PC-3 (cell line): ENCODE results near the gene SAMD8. TPM values are rescaled to one million over a fixed set of nuclear protein-coding genes. Genes with fewer than 3 reads are reported as not detected.

ENCODE experiments used
- ATAC-seq: fragments of 200-7000 bp; cut with Tn5 transposase; 2 replicates; pipeline ENCODE4 v1.9.1; 2020; ENCODE audit warnings: mild to moderate bottlenecking, moderate library complexity
- BruUV-seq: library from RNA; stranded (reverse); fragments of 400-500 nt; replicated peaks from 2 replicates; lab custom pipeline; 2021; lab: Mats Ljungman, UMichigan
- CTCF ChIA-PET: fragments of 300-600 bp; sonication (Branson Sonifier 250); formaldehyde crosslinking; loops from one replicate; lab custom pipeline; 2022; ENCODE audit warnings: antibody characterized with exemption; lab: Charles Lee
- POLR2A ChIA-PET: fragments of 300-600 bp; sonication (Branson Sonifier 250); formaldehyde crosslinking; loops from one replicate; lab custom pipeline; 2022; ENCODE audit warnings: antibody characterized with exemption; ENCODE audit not compliant: unreplicated experiment; lab: Charles Lee
- DNase-seq: peaks from one replicate; pipeline ENCODE4 v3.0.0-alpha.2; 2015
- H2AFZ ChIP-seq: fragments of 300-600 bp; sonication (generic); 2 replicates; pipeline ENCODE4 v1.6.0; 2016; ENCODE audit warnings: antibody characterized with exemption, low read length
- H3F3A ChIP-seq: fragments of 300-600 bp; sonication (generic); one replicate; pipeline ENCODE4 v1.6.0; 2017; ENCODE audit warnings: antibody characterized with exemption, low read length, control low read depth, mild to moderate bottlenecking; ENCODE audit not compliant: unreplicated experiment
- H3K27ac ChIP-seq: fragments of 300-600 bp; sonication (generic); 2 replicates; pipeline ENCODE4 v1.5.1; 2016; ENCODE audit warnings: mild to moderate bottlenecking, low read length
- H3K27me3 ChIP-seq: fragments of 300-600 bp; sonication (generic); 2 replicates; pipeline ENCODE4 v1.6.1; 2016; ENCODE audit warnings: low read length, mixed read lengths
- H3K36me3 ChIP-seq: fragments of 300-600 bp; sonication (generic); 2 replicates; pipeline ENCODE4 v1.6.1; 2016; ENCODE audit warnings: low read depth, mixed run types, low read length, mixed read lengths
- H3K4me1 ChIP-seq: fragments of 300-600 bp; sonication (generic); 2 replicates; pipeline ENCODE4 v1.5.1; 2016; ENCODE audit warnings: low read length; ENCODE audit not compliant: insufficient read depth
- H3K4me2 ChIP-seq: fragments of 300-600 bp; sonication (generic); 2 replicates; pipeline ENCODE4 v1.6.0; 2016; ENCODE audit warnings: low read length
- H3K4me3 ChIP-seq: fragments of 300-600 bp; sonication (generic); 2 replicates; pipeline ENCODE4 v1.5.1; 2016; ENCODE audit warnings: mild to moderate bottlenecking, low read length, mixed read lengths
- H3K79me2 ChIP-seq: fragments of 300-600 bp; sonication (generic); 2 replicates; pipeline ENCODE4 v1.6.1; 2017; ENCODE audit warnings: low read length, mixed read lengths
- H3K9ac ChIP-seq: fragments of 300-600 bp; sonication (generic); 2 replicates; pipeline ENCODE4 v1.6.0; 2016; ENCODE audit warnings: mild to moderate bottlenecking, low read length
- H3K9me2 ChIP-seq: fragments of 300-600 bp; sonication (generic); replicated peaks from 2 replicates; pipeline ENCODE4 v1.6.1; 2016; ENCODE audit warnings: mixed run types, low read length, mixed read lengths
- H3K9me3 ChIP-seq: fragments of 300-600 bp; sonication (generic); 2 replicates; pipeline ENCODE4 v1.6.1; 2016; ENCODE audit warnings: low read length, mixed read lengths
- H4K20me1 ChIP-seq: fragments of 300-600 bp; sonication (generic); 2 replicates; pipeline ENCODE4 v1.6.1; 2016; ENCODE audit warnings: low read length, mixed read lengths
- CTCF ChIP-seq: fragments of 300-600 bp; sonication (generic); conservative IDR thresholded peaks from 2 replicates; pipeline ENCODE4 v1.5.1; 2017; ENCODE audit warnings: antibody characterized with exemption, low read depth, mild to moderate bottlenecking, low read length
- EZH2 ChIP-seq: fragments of 300-600 bp; sonication (generic); IDR thresholded peaks from one replicate; pipeline ENCODE4 v1.6.1; 2017; ENCODE audit warnings: antibody characterized with exemption, mild to moderate bottlenecking, low read length; ENCODE audit not compliant: unreplicated experiment
- EZH2phosphoT487 ChIP-seq: fragments of 300-600 bp; sonication (generic); IDR thresholded peaks from 2 replicates; pipeline ENCODE4 v1.6.1; 2018; ENCODE audit warnings: mild to moderate bottlenecking, antibody characterized with exemption, low read length, borderline replicate concordance
- intact Hi-C: fragments of 100-400 bp; cut with micrococcal nuclease; formaldehyde crosslinking; loops from 2 replicates; pipeline ENCODE4 v1.9.0; 2023
- total RNA-seq: library from RNA; depleted of rRNA; stranded (reverse); fragments of >200 nt; gene quantifications from 2 replicates; pipeline ENCODE4 v1.2.3, GENCODE V29; 2014

SAMD8 gene
- total RNA-seq, 1 experiment from 2014 or later = 47.4 TPM

GRCh38 chr10:75100764-75101291 lies 10.6 kb upstream of the SAMD8 start:
- H4K20me1 ChIP-seq = no peaks in the 10 kb centered on the region
- TF ChIP-seq EZH2 (no peak), EZH2phosphoT487 (no peak)
- H3K4me1 ChIP-seq = peaks cover 7% of the 10 kb centered on the region; the same call in 1 of the 2 replicates

GRCh38 chr10:75101416-75102251 lies 9.8 kb upstream of the SAMD8 start:
- DNase-seq (no peak), ATAC-seq (no peak)
- Histone ChIP-seq H3F3A (no peaks in the 10 kb centered on the region), H3K9me3 (no peaks in the 10 kb centered on the region), H4K20me1 (no peaks in the 10 kb centered on the region), H3K9ac (no peak overlapping the region), H3K27me3 (no peaks in the 10 kb centered on the region), H3K9me2 (no peaks in the 10 kb centered on the region), H3K79me2 (no peaks in the 10 kb centered on the region), H3K36me3 (no peaks in the 10 kb centered on the region), H3K27ac (no peak overlapping the region), H2AFZ (no peak overlapping the region), H3K4me1 (peaks cover 3% of the 10 kb centered on the region; the same call in 1 of the 2 replicates), H3K4me2 (no peak overlapping the region), H3K4me3 (no peak overlapping the region)
- CTCF ChIA-PET = interaction anchor here (0.6 kb wide), 1 partner anchor 808 kb away, joined by 3 read pairs; no protein-coding TSS in a partner anchor
- no TSS peak for BruUV-seq
- POLR2A ChIA-PET = interaction anchor here (0.6 kb wide), 1 partner anchor 42 kb away, joined by 6 read pairs; no protein-coding TSS in a partner anchor
- intact Hi-C loops = loop anchor here (2.0 to 5.0 kb wide), 2 partner anchors 59 to 224 kb away; no protein-coding TSS in a partner anchor
- TF ChIP-seq CTCF (no peak), EZH2 (no peak), EZH2phosphoT487 (no peak)

More at GRCh38 chr10:75100764-75101291, 10.6 kb upstream of the SAMD8 start:
- Histone ChIP-seq H2AFZ (peak overlapping the region; percentile 9; the same call in 1 of the 2 replicates), H3K27me3 (no peaks in the 10 kb centered on the region), H3K36me3 (no peaks in the 10 kb centered on the region), H3K27ac (no peak overlapping the region), H3K4me3 (no peak overlapping the region), H3K9me3 (no peaks in the 10 kb centered on the region), H3K79me2 (no peaks in the 10 kb centered on the region), H3F3A (no peaks in the 10 kb centered on the region), H3K9ac (no peak overlapping the region), H3K9me2 (no peaks in the 10 kb centered on the region), H3K4me2 (no peak overlapping the region)
- no TSS peak for BruUV-seq
- ChIA-PET CTCF (interaction anchor here (0.6 to 1.6 kb wide), 3 partner anchors 80 to 857 kb away, joined by 3 to 5 read pairs (median 3); no protein-coding TSS in a partner anchor), POLR2A (interaction anchor here (0.6 kb wide), 1 partner anchor 275 kb away, joined by 3 read pairs; no protein-coding TSS in a partner anchor)
- ATAC-seq (no peak), DNase-seq (no peak)
- intact Hi-C loops = loop anchor here (1.0 to 5.0 kb wide), 5 partner anchors 58 to 857 kb away; no protein-coding TSS in a partner anchor
